Measurements from ENCODE around the gene CCDC149. TPM values are rescaled to one million over a fixed set of nuclear protein-coding genes. Genes with fewer than 3 reads are reported as not detected.

Gene CCDC149
- total RNA-seq, 2 experiments from 2014 or later, result not detected

GRCh38 chr4:24884902-24885301 is 27.9 kb downstream of the CCDC149 start:
- CTCF ChIA-PET, result no interaction called here

GRCh38 chr4:24881508-24882196 is 31.2 kb downstream of the CCDC149 start:
- POLR2A ChIA-PET, result no interaction called here
- CTCF ChIA-PET, result no interaction called here

More at GRCh38 chr4:24884902-24885301, 27.9 kb downstream of the CCDC149 start:
- POLR2A ChIA-PET, result no interaction called here

GRCh38 chr4:24880186-24880585 is 32.7 kb downstream of the CCDC149 start:
- ChIA-PET CTCF (no interaction called here), POLR2A (no interaction called here)

GRCh38 chr4:24878636-24879016 is 34.2 kb downstream of the CCDC149 start:
- CTCF ChIA-PET, result no interaction called here
- POLR2A ChIA-PET, result no interaction called here

GRCh38 chr4:24877868-24878635 is 34.8 kb downstream of the CCDC149 start:
- ChIA-PET CTCF (no interaction called here), POLR2A (no interaction called here)

- CTCF ChIA-PET, result no interaction called here
- POLR2A ChIA-PET, result no interaction called here
These were observed 36.4 kb downstream of the CCDC149 start for GRCh38 chr4:24876431-24876830.

- CTCF ChIA-PET, result no interaction called here
- POLR2A ChIA-PET, result no interaction called here
These were observed 40.1 kb downstream of the CCDC149 start for GRCh38 chr4:24872720-24873119.

GRCh38 chr4:24871210-24871609 is 41.6 kb downstream of the CCDC149 start:
- CTCF ChIA-PET, result no interaction called here
- POLR2A ChIA-PET, result no interaction called here

GRCh38 chr4:24867766-24868296 is 45.0 kb downstream of the CCDC149 start:
- CTCF ChIA-PET, result no interaction called here
- POLR2A ChIA-PET, result no interaction called here

- ChIA-PET POLR2A (no interaction called here), CTCF (no interaction called here)
These were observed 45.6 kb downstream of the CCDC149 start for GRCh38 chr4:24867251-24867650.

GRCh38 chr4:24865401-24865800 is 47.4 kb downstream of the CCDC149 start:
- ChIA-PET POLR2A (no interaction called here), CTCF (no interaction called here)

- CTCF ChIA-PET, result no interaction called here
- POLR2A ChIA-PET, result no interaction called here
These were observed 49.0 kb downstream of the CCDC149 start for GRCh38 chr4:24863799-24864198.

- POLR2A ChIA-PET, result no interaction called here
These were observed 50.6 kb downstream of the CCDC149 start for GRCh38 chr4:24862073-24862751.

GRCh38 chr4:24858550-24858949 is 54.3 kb downstream of the CCDC149 start:
- CTCF ChIA-PET, result no interaction called here
- POLR2A ChIA-PET, result no interaction called here

More at GRCh38 chr4:24862073-24862751, 50.6 kb downstream of the CCDC149 start:
- CTCF ChIA-PET, result no interaction called here

- CTCF ChIA-PET, result no interaction called here
These were observed 54.8 kb downstream of the CCDC149 start for GRCh38 chr4:24858026-24858425.

GRCh38 chr4:24856586-24856985 is 56.3 kb downstream of the CCDC149 start:
- ChIA-PET POLR2A (no interaction called here), CTCF (no interaction called here)

More at GRCh38 chr4:24858026-24858425, 54.8 kb downstream of the CCDC149 start:
- POLR2A ChIA-PET, result no interaction called here

- CTCF ChIA-PET, result no interaction called here
- POLR2A ChIA-PET, result no interaction called here
These were observed 57.1 kb downstream of the CCDC149 start for GRCh38 chr4:24855741-24856140.

GRCh38 chr4:24853142-24853541 is 59.7 kb downstream of the CCDC149 start:
- POLR2A ChIA-PET, result no interaction called here
- CTCF ChIA-PET, result no interaction called here

- POLR2A ChIA-PET, result no interaction called here
- CTCF ChIA-PET, result no interaction called here
These were observed 62.2 kb downstream of the CCDC149 start for GRCh38 chr4:24850674-24851073.

- ChIA-PET POLR2A (no interaction called here), CTCF (no interaction called here)
These were observed 63.1 kb downstream of the CCDC149 start for GRCh38 chr4:24849756-24850155.

GRCh38 chr4:24849351-24849750 is 63.5 kb downstream of the CCDC149 start:
- CTCF ChIA-PET, result no interaction called here
- POLR2A ChIA-PET, result no interaction called here

Data from activated CD8-positive, alpha-beta memory T cell treated with anti-CD3 and anti-CD28 coated beads for 36 hours (primary cell).